Upper lobe of left lung (tissue), 4 donors: Measurements from ENCODE around the gene RAB43.

ENCODE experiments used
- CTCF ChIP-seq, 6 experiments: fragments of 450-650 bp in 4 of 6; fragments of 200-600 bp in 2 of 6; sonication (generic) in 2 of 6; IDR thresholded peaks; one replicate each; pipeline ENCODE4 v1.5.1; 2016 to 2019; ENCODE audit warnings: antibody characterized with exemption in 6 of 6
- EP300 ChIP-seq, 4 donors: sonication (generic); formaldehyde crosslinking; IDR thresholded peaks; one replicate each; pipeline ENCODE4 v1.5.1; 2017; ENCODE audit warnings: antibody characterized with exemption in 4 of 4, control low read depth in 2 of 4
- POLR2A ChIP-seq, 4 donors: fragments of 450-650 bp; IDR thresholded peaks; one replicate each; pipeline ENCODE4 v1.5.1; 2016 to 2017; ENCODE audit warnings: antibody characterized with exemption in 4 of 4, mild to moderate bottlenecking in 2 of 4
- POLR2AphosphoS5 ChIP-seq, 2 donors: sonication (generic); formaldehyde crosslinking; IDR thresholded peaks; one replicate each; pipeline ENCODE4 v1.5.1; 2017; ENCODE audit warnings: antibody characterized with exemption in 2 of 2

DNA sequence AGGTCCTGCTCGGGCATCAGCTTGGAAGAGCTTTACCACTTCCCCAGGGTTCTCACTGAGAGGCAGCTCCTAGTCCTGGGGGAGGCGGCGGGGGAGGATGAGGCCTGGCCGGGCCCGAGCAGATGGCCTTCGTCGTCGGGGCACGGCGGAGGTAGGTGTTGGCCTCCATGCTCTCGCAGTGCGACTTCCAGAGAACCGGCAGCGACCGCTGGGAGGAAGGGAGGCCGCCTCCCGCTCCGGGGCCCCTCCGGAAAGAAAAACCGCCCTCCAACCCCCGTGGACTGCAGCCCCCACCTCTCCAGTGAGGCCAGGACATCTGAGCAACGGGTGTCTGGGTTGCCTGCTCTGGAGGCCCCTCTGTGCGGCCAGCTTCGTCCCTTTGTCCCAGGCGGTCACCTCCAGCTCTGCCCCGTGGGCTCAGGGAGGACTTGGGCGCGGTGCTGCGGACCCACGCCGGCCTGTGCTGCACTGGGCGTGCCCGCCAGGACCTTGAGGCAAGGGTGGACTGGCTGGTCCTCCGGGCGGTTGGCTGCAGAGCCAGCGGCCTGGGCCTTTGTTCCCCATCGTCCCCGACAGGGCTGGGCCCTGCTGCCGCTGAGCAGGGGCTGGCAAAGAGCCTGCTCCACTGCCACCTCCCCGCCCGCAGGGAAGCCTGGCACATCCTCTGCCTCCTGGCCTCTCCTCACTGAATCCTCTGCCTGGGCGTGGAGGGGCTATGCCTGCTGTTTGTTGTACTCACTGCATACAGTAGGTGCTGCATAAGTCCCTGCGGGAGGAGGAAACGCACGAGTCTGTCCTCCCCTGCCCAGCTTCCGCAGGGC is 74.7 kb downstream of the RAB43 start:
- TF ChIP-seq CTCF (IDR thresholded peaks at IDR 0.05) (no peak), POLR2AphosphoS5 (IDR thresholded peaks at IDR 0.05) (no peak), POLR2A (IDR thresholded peaks at IDR 0.05) (no peak), EP300 (IDR thresholded peaks at IDR 0.05) (no peak)
